Cardiac muscle cell (in vitro differentiated cells and primary cell): ENCODE data around the gene SLTM. TPM values are rescaled to one million over a fixed set of nuclear protein-coding genes. Genes with fewer than 3 reads are reported as not detected.
"Not testable (repeated sequence)": the region's sequence is repeated elsewhere in the genome, so short reads cannot be mapped to it uniquely, and the experiment has no call there.

ENCODE experiments used
- DNase-seq, 2 donors: peaks; one replicate each; pipeline versions ENCODE4 v3.0.0 to v3.0.0-alpha.2; 2010 to 2017; ENCODE audit warnings: low read depth in 1 of 2, low spot score in 1 of 2
- H3K27ac ChIP-seq: fragments of 200-600 bp; sonication (generic); 2 replicates; pipeline ENCODE4 v1.5.1; 2016
- H3K27me3 ChIP-seq: fragments of 200-600 bp; sonication (generic); 2 replicates; pipeline ENCODE4 v1.6.0; 2016; ENCODE audit warnings: control low read depth
- H3K36me3 ChIP-seq: fragments of 200-600 bp; sonication (generic); 2 replicates; pipeline ENCODE4 v1.5.1; 2016; ENCODE audit warnings: control low read depth
- H3K4me1 ChIP-seq: fragments of 200-600 bp; sonication (generic); 2 replicates; pipeline ENCODE4 v1.8.1; 2017; ENCODE audit warnings: low read depth, mild to moderate bottlenecking, mixed run types
- H3K4me3 ChIP-seq: fragments of 200-600 bp; sonication (generic); 2 replicates; pipeline ENCODE4 v1.5.1; 2016; ENCODE audit warnings: mild to moderate bottlenecking
- H3K9me3 ChIP-seq: fragments of 200-600 bp; sonication (generic); 2 replicates; pipeline ENCODE4 v1.5.1; 2017; ENCODE audit warnings: low read depth, mild to moderate bottlenecking, control low read depth
- polyA plus RNA-seq: library from polyadenylated mRNA; unstranded; fragments of >200 nt; fragmentation: Nextera tagmentation; extraction: Ambion mirVana; gene quantifications from 2 replicates; pipeline ENCODE4 v1.2.1, GENCODE V29; 2016
- total RNA-seq: library from RNA; depleted of rRNA; stranded (reverse); fragments of >200 nt; gene quantifications from 2 replicates; pipeline ENCODE4 v1.2.3, GENCODE V29; 2016
- TF ChIP-seq, protein P1 (sequence below): IDR thresholded peaks from 2 replicates; pipeline ENCODE4 v1.5.1; 2012; ENCODE audit warnings: low read depth, mild to moderate bottlenecking, low read length

The SLTM gene
- total and polyA plus RNA-seq, 2 experiments from 2014 or later = 78.9 to 92.4 TPM

DNA sequence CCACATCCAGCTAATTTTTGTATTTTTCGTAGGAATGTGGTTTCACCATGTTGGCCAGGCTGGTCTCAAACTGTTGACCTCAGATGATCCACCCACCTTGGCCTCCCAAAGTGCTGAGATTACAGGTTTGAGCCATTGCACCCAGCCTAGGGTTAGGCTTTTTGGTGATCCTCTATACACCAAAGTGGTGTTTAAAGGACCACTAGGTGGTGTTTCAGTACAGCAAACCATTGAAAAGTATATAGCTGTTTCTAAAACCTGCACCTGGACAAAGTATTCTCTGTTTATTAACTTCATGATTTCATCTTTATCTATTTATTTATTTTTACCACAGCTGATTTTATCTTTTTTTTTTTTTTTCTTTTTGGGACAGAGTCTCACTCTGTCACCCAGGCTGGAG lies 94.0 kb downstream of the SLTM start:
- Histone ChIP-seq H3K9me3 (no peaks in the 10 kb centered on the region), H3K27me3 (no peaks in the 10 kb centered on the region), H3K36me3 (no peaks in the 10 kb centered on the region), H3K27ac (no peak overlapping the region), H3K4me1 (peaks cover 9% of the 10 kb centered on the region), H3K4me3 (no peak overlapping the region)
- TF ChIP-seq, protein P1, sequence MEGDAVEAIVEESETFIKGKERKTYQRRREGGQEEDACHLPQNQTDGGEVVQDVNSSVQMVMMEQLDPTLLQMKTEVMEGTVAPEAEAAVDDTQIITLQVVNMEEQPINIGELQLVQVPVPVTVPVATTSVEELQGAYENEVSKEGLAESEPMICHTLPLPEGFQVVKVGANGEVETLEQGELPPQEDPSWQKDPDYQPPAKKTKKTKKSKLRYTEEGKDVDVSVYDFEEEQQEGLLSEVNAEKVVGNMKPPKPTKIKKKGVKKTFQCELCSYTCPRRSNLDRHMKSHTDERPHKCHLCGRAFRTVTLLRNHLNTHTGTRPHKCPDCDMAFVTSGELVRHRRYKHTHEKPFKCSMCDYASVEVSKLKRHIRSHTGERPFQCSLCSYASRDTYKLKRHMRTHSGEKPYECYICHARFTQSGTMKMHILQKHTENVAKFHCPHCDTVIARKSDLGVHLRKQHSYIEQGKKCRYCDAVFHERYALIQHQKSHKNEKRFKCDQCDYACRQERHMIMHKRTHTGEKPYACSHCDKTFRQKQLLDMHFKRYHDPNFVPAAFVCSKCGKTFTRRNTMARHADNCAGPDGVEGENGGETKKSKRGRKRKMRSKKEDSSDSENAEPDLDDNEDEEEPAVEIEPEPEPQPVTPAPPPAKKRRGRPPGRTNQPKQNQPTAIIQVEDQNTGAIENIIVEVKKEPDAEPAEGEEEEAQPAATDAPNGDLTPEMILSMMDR = peak; percentile 37
- peak in 1 of 2 donors; percentile 37 for DNase-seq

DNA sequence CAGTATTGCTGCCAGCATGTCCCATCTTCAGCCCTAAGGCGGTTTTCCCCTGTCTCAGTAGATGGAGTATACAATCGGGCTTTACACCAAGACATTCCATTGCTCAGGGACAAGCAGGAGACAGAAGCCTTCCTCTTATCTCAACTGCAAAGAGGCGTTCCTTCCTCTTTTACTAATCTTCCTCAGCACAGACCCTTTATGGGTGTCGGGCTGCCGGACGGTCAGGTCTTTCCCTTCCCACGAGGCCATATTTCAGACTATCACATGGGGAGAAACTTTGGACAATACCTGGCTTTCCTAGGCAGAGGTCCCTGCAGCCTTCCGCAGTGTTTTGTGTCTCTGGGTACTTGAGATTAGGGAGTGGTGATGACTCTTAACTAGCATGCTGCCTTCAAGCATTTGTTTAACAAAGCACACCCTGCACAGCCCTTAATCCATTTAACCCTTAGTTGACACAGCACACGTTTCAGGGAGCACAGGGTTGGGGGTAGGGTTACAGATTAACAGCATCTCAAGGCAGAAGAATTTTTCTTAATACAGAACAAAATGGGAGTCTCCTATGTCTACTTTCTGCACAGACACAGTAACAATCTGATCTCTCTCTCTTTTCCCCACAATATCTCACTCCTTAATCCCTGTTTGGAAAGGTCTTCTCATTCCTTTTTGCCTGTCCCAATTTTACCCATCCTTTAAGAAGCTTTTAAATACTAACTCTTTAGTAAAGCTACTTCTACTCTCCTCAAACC lies 99.6 kb downstream of the SLTM start:
- H3K36me3 ChIP-seq, H3K27me3 ChIP-seq, H3K27ac ChIP-seq, H3K9me3 ChIP-seq, H3K4me3 ChIP-seq: not testable (repeated sequence)
- peaks cover 10% of the 10 kb centered on the region for H3K4me1 ChIP-seq
- DNase-seq = peak in 1 of 2 donors; percentile 15

DNA sequence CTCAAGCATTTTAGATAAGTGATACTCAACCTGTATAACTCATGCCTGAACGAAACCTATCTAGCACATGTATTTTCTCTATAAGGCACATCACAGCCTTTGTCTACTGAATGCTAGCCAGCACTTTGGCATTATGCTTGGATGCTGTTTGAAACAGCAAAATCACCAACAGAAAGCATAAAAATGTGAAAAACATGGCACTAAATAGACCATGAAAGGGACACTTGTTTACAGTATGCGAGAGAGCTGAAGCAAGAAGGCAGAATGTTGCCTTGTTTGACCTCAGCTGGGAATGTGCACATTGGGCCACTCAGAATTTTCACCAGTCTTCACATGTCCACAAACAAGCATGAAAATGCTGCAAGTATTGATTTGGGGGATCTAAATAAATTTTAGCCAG lies 102.9 kb downstream of the SLTM start:
- H3K9me3 ChIP-seq = no peaks in the 10 kb centered on the region
- TF ChIP-seq, protein P1 = no peak
- no peaks in the 10 kb centered on the region for H3K36me3 ChIP-seq
- peaks cover 10% of the 10 kb centered on the region for H3K4me1 ChIP-seq
- H3K27me3 ChIP-seq = no peaks in the 10 kb centered on the region
- H3K4me3 ChIP-seq = no peak overlapping the region
- DNase-seq = no peak
- H3K27ac ChIP-seq = no peak overlapping the region

Other genes with a start within 250 kb of the SLTM start
- gene ADAM10, start 184.0 kb downstream of the SLTM start, total RNA-seq = 129 and 163 TPM in 2 replicates
- 110 and 141 TPM in 2 replicates for gene ADAM10, start 184.0 kb downstream of the SLTM start, polyA plus RNA-seq
- 23.7 and 30.7 TPM in 2 replicates for gene MINDY2, start 162.4 kb downstream of the SLTM start, total RNA-seq
- 40.2 and 58.4 TPM in 2 replicates for gene MINDY2, start 162.4 kb downstream of the SLTM start, polyA plus RNA-seq
- 12.4 and 12.9 TPM in 2 replicates for gene RNF111, start 54.0 kb upstream of the SLTM start, total RNA-seq
- 15.1 and 23.0 TPM in 2 replicates for gene RNF111, start 54.0 kb upstream of the SLTM start, polyA plus RNA-seq
- 11.2 and 86.1 TPM in 2 replicates for gene CCNB2, start 171.5 kb upstream of the SLTM start, total RNA-seq
- gene CCNB2, start 171.5 kb upstream of the SLTM start, polyA plus RNA-seq = 10.5 and 159 TPM in 2 replicates